Lower leg skin (tissue), 4 donors: Measurements from ENCODE around the gene CHMP4A. TPM values are rescaled to one million over a fixed set of nuclear protein-coding genes. Genes with fewer than 3 reads are reported as not detected.

Experiments
- DNase-seq, 2 donors: peaks; one replicate each; pipeline ENCODE4 v3.0.0-alpha.2; 2019; ENCODE audit warnings: low spot score in 2 of 2
- H3K4me3 ChIP-seq: fragments of 200-600 bp; sonication (generic); 2 replicates; pipeline ENCODE4 v1.5.1; 2017; ENCODE audit warnings: mild to moderate bottlenecking, low read depth; ENCODE audit not compliant: poor library complexity, severe bottlenecking
- POLR2A ChIP-seq, 2 donors: fragments of 450-650 bp; IDR thresholded peaks; one replicate each; pipeline ENCODE4 v1.6.1; 2016 to 2017; ENCODE audit warnings: antibody characterized with exemption in 2 of 2, mild to moderate bottlenecking in 1 of 2, moderate library complexity in 1 of 2
- WGBS, 2 donors: methylation state at CpG; one replicate each; pipeline ENCODE4 v1.1.5; 2018; 5-methylcytosine and 5-hydroxymethylcytosine counted together
- intact Hi-C: fragments of 100-400 bp; cut with DNase I; formaldehyde crosslinking; loops from one replicate; pipeline ENCODE4 v1.15.0; 2023; ENCODE audit warnings: low total_unique reads
- total RNA-seq, 4 donors: library from RNA; depleted of rRNA; stranded (reverse); fragments of >200 nt; gene quantifications; one replicate each; pipeline ENCODE4 v1.1.0, GENCODE V29; 2016
- TF ChIP-seq, protein P1 (sequence below), 3 donors: fragments of 450-650 bp; IDR thresholded peaks; one replicate each; pipeline ENCODE4 v1.5.1; 2016; ENCODE audit warnings: antibody characterized with exemption in 3 of 3, mild to moderate bottlenecking in 3 of 3, moderate library complexity in 2 of 3

Gene CHMP4A
- total RNA-seq, 4 donors from 2014 or later, result 50.3 to 99.6 (median 68.1) TPM

DNA sequence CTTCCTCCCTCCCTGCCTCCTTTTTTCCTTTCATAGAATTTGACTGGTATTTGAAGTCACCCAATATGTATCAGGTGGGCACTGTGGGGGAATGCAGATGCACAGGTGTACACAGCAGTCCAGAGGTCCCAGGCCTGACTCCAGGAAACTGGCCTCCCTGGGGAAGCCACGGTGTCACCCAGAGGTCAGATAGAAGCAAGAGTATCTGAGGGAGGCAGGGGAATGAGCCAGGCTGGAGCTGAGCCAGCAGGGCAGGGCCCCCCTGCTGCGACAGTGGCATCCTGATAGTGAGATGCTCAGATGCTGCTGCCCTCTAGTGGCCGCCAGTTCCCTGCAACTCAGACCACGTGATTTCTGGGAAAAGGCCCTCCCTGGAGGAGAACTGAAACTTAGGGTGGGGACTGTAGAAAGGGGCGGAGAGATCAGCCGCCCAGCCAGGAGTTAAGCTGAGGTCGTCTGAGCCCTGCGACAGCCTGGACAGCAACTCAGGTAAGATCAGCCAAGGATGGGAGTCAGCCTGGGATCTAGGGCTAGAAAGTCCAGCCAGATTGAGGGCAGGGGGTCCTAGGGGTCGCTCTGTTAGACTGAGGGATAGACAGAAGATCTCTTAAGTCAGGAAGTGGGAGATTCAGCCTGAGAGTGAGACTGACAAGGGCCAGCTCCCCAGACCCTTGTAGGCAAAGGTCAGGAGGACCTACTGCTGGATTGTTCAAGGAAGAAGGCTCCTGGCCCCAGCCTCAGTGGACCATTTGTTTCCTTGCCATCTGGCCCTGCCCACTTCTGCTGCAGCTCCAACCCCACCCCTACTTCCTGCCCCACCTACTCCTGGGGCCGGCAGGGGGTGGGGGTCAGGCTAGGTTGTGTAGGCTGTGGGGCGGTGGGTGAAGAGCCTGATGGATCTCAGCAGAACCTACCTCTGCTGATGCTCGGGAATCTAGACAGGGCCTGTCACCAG is 52.2 kb downstream of the CHMP4A start, which contains the start of gene IRF9:
IRF9 (plus strand) TSS at position 416 of the 955 bp plus-strand sequence. CDS start 880 bp downstream, outside the sequence.
- H3K4me3 ChIP-seq, result peak within 1 kb of the TSS; percentile 53
- peak; percentile 97 to 99 for DNase-seq
- intact Hi-C loops, result no loop called here
- WGBS, 2 donors, result 0 to 1% methylated on average over 11 of the region's 12 CpGs
- TF ChIP-seq, protein P1, sequence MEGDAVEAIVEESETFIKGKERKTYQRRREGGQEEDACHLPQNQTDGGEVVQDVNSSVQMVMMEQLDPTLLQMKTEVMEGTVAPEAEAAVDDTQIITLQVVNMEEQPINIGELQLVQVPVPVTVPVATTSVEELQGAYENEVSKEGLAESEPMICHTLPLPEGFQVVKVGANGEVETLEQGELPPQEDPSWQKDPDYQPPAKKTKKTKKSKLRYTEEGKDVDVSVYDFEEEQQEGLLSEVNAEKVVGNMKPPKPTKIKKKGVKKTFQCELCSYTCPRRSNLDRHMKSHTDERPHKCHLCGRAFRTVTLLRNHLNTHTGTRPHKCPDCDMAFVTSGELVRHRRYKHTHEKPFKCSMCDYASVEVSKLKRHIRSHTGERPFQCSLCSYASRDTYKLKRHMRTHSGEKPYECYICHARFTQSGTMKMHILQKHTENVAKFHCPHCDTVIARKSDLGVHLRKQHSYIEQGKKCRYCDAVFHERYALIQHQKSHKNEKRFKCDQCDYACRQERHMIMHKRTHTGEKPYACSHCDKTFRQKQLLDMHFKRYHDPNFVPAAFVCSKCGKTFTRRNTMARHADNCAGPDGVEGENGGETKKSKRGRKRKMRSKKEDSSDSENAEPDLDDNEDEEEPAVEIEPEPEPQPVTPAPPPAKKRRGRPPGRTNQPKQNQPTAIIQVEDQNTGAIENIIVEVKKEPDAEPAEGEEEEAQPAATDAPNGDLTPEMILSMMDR (IDR thresholded peaks at IDR 0.05), result peak in 1 of 3 donors; percentile 97
- TF ChIP-seq POLR2A (IDR thresholded peaks at IDR 0.05), result no peak

DNA sequence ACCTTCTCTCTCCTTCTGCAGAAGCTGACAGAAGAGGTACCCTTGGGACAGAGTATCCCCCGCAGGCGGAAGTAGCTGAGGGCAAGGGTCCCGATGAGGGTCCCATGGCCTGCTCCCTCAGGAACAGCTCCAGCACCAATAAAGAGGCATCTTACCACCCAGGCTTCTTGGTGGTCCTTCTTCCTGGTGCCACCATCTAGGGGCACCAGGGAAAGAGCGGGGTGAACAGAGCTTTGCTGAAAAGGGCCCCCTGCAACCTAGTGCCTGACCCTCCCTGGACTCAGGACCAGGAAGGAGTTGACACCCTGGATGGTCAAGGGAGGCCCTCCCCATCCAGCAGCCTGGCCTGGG is 52.8 kb downstream of the CHMP4A start:
- TF ChIP-seq, protein P1 (IDR thresholded peaks at IDR 0.05), result no peak
- TF ChIP-seq POLR2A (IDR thresholded peaks at IDR 0.05), result no peak
- no peak overlapping the region for H3K4me3 ChIP-seq
- intact Hi-C loops, result no loop called here
- 93 to 94% methylated on average over 4 of the region's 4 CpGs for WGBS, 2 donors
- no peak for DNase-seq

DNA sequence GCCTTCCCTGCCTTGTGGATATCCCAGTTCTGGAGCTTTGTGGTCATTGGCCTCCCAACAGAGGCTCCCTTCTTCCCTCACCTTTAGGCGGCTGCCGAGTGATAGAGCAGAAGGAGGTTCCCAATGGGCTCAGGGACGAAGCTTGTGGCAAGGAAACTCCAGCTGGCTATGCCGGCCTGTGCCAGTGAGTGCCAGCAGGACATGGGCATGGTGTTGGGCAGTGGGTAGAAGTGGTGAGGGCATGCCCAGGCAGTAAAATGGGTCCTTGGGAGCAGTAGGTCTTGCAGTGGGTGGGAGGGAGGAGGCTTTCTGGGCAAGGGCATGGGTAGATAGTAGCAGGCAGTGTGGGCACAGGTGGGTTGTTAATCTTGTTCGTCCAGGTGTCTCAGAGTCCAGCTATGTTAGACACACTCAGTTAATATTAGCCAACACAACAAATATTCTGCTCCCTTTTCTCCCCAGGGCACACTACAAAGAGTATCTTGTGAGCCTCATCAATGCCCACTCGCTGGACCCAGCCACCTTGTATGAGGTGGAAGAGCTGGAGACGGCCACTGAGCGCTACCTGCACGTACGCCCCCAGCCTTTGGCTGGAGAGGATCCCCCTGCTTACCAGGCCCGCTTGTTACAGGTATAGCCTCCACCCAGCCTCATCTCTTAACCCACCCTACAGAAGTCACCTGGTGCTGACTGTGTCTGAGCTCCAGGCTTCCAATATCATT is 53.4 kb downstream of the CHMP4A start:
- TF ChIP-seq POLR2A (IDR thresholded peaks at IDR 0.05), result no peak
- TF ChIP-seq, protein P1 (IDR thresholded peaks at IDR 0.05), result no peak
- WGBS, 2 donors, result 82 to 83% methylated on average over 11 of the region's 11 CpGs
- no peak overlapping the region for H3K4me3 ChIP-seq
- intact Hi-C loops, result no loop called here
- peak in 1 of 2 donors; percentile 81 for DNase-seq

Other genes starting within 250 kb of the CHMP4A start
- gene DHRS4L2, start 224.6 kb downstream of the CHMP4A start, total RNA-seq, result 10 to 100 TPM; 15.8 to 40.4 (median 23.3) TPM
- 1 to 10 TPM; 2.8 to 7.6 (median 5.2) TPM for gene CARMIL3, start 161.5 kb downstream of the CHMP4A start, total RNA-seq
- under 1 TPM in 1 of 4 donors, not detected in 3; 0.39 TPM for gene CPNE6, start 141.9 kb downstream of the CHMP4A start, total RNA-seq
- 10 to 100 TPM; 15.4 to 29.0 (median 21.0) TPM for gene PCK2, start 119.2 kb downstream of the CHMP4A start, total RNA-seq
- 100 to 1,000 TPM in 1 of 4 donors, 10 to 100 TPM in 3; 53.3 to 134 (median 64.3) TPM for gene DCAF11, start 98.7 kb downstream of the CHMP4A start, total RNA-seq
- gene NRL, start 98.5 kb downstream of the CHMP4A start, total RNA-seq, result 1 to 10 TPM in 2 of 4 donors, under 1 TPM in 1, not detected in 1; 0.52 to 2.4 (median 2.2) TPM
- 1 to 10 TPM in 2 of 4 donors, under 1 TPM in 1, not detected in 1; 0.61 to 1.3 (median 1.0) TPM for gene FITM1, start 82.8 kb downstream of the CHMP4A start, total RNA-seq
- 100 to 1,000 TPM in 3 of 4 donors, 10 to 100 TPM in 1; 81.3 to 125 (median 114) TPM for gene PSME1, start 77.3 kb downstream of the CHMP4A start, total RNA-seq
- gene EMC9, start 71.9 kb downstream of the CHMP4A start, total RNA-seq, result 10 to 100 TPM; 13.3 to 21.8 (median 20.6) TPM
- gene PSME2, start 66.9 kb downstream of the CHMP4A start, total RNA-seq, result 10 to 100 TPM; 23.2 to 50.2 (median 31.2) TPM
- 10 to 100 TPM; 53.1 to 98.6 (median 77.3) TPM for gene RNF31, start 66.0 kb downstream of the CHMP4A start, total RNA-seq
- gene IRF9, start 52.2 kb downstream of the CHMP4A start, total RNA-seq, result 10 to 100 TPM; 36.1 to 54.1 (median 44.2) TPM
- 1 to 10 TPM; 1.2 to 7.1 (median 2.4) TPM for gene REC8, start 41.4 kb downstream of the CHMP4A start, total RNA-seq
- gene IPO4, start 24.7 kb downstream of the CHMP4A start, total RNA-seq, result 10 to 100 TPM; 25.1 to 40.0 (median 32.6) TPM
- 10 to 100 TPM; 44.6 to 64.4 (median 52.9) TPM for gene TM9SF1, start 18.0 kb downstream of the CHMP4A start, total RNA-seq
- not detected for gene TSSK4, start 7.8 kb downstream of the CHMP4A start, total RNA-seq
- 10 to 100 TPM in 3 of 4 donors, 1 to 10 TPM in 1; 9.7 to 12.2 (median 10.7) TPM for gene MDP1, start 2.6 kb upstream of the CHMP4A start, total RNA-seq
- 100 to 1,000 TPM in 3 of 4 donors, 10 to 100 TPM in 1; 68.0 to 153 (median 107) TPM for gene NEDD8, start 18.9 kb upstream of the CHMP4A start, total RNA-seq
- gene GMPR2, start 19.4 kb upstream of the CHMP4A start, total RNA-seq, result 10 to 100 TPM; 39.0 to 57.2 (median 49.0) TPM
- gene TINF2, start 29.1 kb upstream of the CHMP4A start, total RNA-seq, result 10 to 100 TPM; 52.5 to 70.9 (median 60.0) TPM
- 100 to 1,000 TPM; 160 to 283 (median 235) TPM for gene TGM1, start 49.7 kb upstream of the CHMP4A start, total RNA-seq
- gene RABGGTA, start 58.1 kb upstream of the CHMP4A start, total RNA-seq, result 10 to 100 TPM; 35.5 to 69.4 (median 44.7) TPM
- gene DHRS1, start 86.3 kb upstream of the CHMP4A start, total RNA-seq, result 100 to 1,000 TPM in 1 of 4 donors, 10 to 100 TPM in 3; 55.0 to 112 (median 90.6) TPM
- gene NOP9, start 86.4 kb upstream of the CHMP4A start, total RNA-seq, result 10 to 100 TPM; 13.8 to 20.4 (median 17.6) TPM
- 10 to 100 TPM; 10.6 to 29.8 (median 25.1) TPM for gene CIDEB, start 94.5 kb upstream of the CHMP4A start, total RNA-seq
- gene LTB4R2, start 96.7 kb upstream of the CHMP4A start, total RNA-seq, result 100 to 1,000 TPM in 3 of 4 donors, 10 to 100 TPM in 1; 88.1 to 173 (median 147) TPM
- gene LTB4R, start 98.0 kb upstream of the CHMP4A start, total RNA-seq, result 100 to 1,000 TPM in 1 of 4 donors, 10 to 100 TPM in 3; 58.9 to 118 (median 70.9) TPM
- gene ADCY4, start 121.6 kb upstream of the CHMP4A start, total RNA-seq, result 10 to 100 TPM in 3 of 4 donors, 1 to 10 TPM in 1; 6.7 to 22.8 (median 16.5) TPM
- 10 to 100 TPM in 1 of 4 donors, 1 to 10 TPM in 3; 6.3 to 18.0 (median 7.2) TPM for gene RIPK3, start 126.5 kb upstream of the CHMP4A start, total RNA-seq
- 10 to 100 TPM in 3 of 4 donors, 1 to 10 TPM in 1; 8.3 to 26.1 (median 14.0) TPM for gene NFATC4, start 154.7 kb upstream of the CHMP4A start, total RNA-seq
- 10 to 100 TPM; 17.7 to 37.8 (median 23.5) TPM for gene NYNRIN, start 185.5 kb upstream of the CHMP4A start, total RNA-seq
- 1 to 10 TPM in 2 of 4 donors, under 1 TPM in 2; 0.76 to 1.4 (median 1.1) TPM for gene CBLN3, start 216.2 kb upstream of the CHMP4A start, total RNA-seq
- gene KHNYN, start 216.5 kb upstream of the CHMP4A start, total RNA-seq, result 100 to 1,000 TPM in 1 of 4 donors, 10 to 100 TPM in 3; 66.0 to 147 (median 90.6) TPM
- gene SDR39U1, start 229.3 kb upstream of the CHMP4A start, total RNA-seq, result 10 to 100 TPM; 21.0 to 39.1 (median 30.2) TPM